ENCODE results near the gene MRPS22.
"Not testable (repeated sequence)": the region's sequence is repeated elsewhere in the genome, so short reads cannot be mapped to it uniquely, and the experiment has no call there.

Gene MRPS22

GRCh38 chr3:139342054-139342453 lies 1.8 kb upstream of the MRPS22 start:
- no peak for DNase-seq

- DNase-seq = no peak
Observed at GRCh38 chr3:139346771-139347170, 3.0 kb downstream of the MRPS22 start.

GRCh38 chr3:139353920-139354556 lies 10.2 kb downstream of the MRPS22 start:
- DNase-seq = peak; percentile 62

- no peak for DNase-seq
Observed at GRCh38 chr3:139354661-139355060, 10.8 kb downstream of the MRPS22 start.

- DNase-seq = no peak
Observed at GRCh38 chr3:139355476-139355875, 11.7 kb downstream of the MRPS22 start.

- DNase-seq = no peak
Observed at GRCh38 chr3:139355891-139356290, 12.1 kb downstream of the MRPS22 start.

GRCh38 chr3:139357899-139358298 lies 14.1 kb downstream of the MRPS22 start:
- DNase-seq = no peak

GRCh38 chr3:139358841-139359562 lies 15.2 kb downstream of the MRPS22 start:
- peak; percentile 68 for DNase-seq

GRCh38 chr3:139361276-139361675 lies 17.5 kb downstream of the MRPS22 start:
- DNase-seq = no peak

- no peak for DNase-seq
Observed at GRCh38 chr3:139364549-139364948, 20.7 kb downstream of the MRPS22 start.

- DNase-seq = no peak
Observed at GRCh38 chr3:139374099-139374498, 30.3 kb downstream of the MRPS22 start.

- no peak for DNase-seq
Observed at GRCh38 chr3:139377378-139377777, 33.6 kb downstream of the MRPS22 start.

GRCh38 chr3:139378587-139379241 lies 34.9 kb downstream of the MRPS22 start:
- DNase-seq = peak; percentile 95

- no peak for DNase-seq
Observed at GRCh38 chr3:139380575-139380974, 36.8 kb downstream of the MRPS22 start.

GRCh38 chr3:139382291-139382690 lies 38.5 kb downstream of the MRPS22 start:
- DNase-seq = not testable (repeated sequence)

GRCh38 chr3:139388077-139388476 lies 44.3 kb downstream of the MRPS22 start:
- DNase-seq = no peak

GRCh38 chr3:139388821-139389551 lies 45.2 kb downstream of the MRPS22 start:
- DNase-seq = no peak

- peak; percentile 100 for DNase-seq
Observed at GRCh38 chr3:139389552-139390368, 45.9 kb downstream of the MRPS22 start, which contains the start of gene COPB2. Gene COPB2 (minus strand): TSS chr3:139389647. CDS start chr3:139389550, 97 bp downstream.

- no peak for DNase-seq
Observed at GRCh38 chr3:139394116-139394515, 50.3 kb downstream of the MRPS22 start.

GRCh38 chr3:139396707-139397106 lies 52.9 kb downstream of the MRPS22 start:
- DNase-seq = no peak

GRCh38 chr3:139401155-139401554 lies 57.3 kb downstream of the MRPS22 start:
- not testable (repeated sequence) for DNase-seq

Data from NCI-H146 (cell line).